GM12865 (cell line): ENCODE results near the gene OLFML1.

Source experiments
- DNase-seq: peaks from one replicate; pipeline ENCODE4 v3.0.0; 2010; ENCODE audit warnings: low read depth
- H3K4me3 ChIP-seq: 2 replicates; pipeline ENCODE4 v1.5.1; 2011; ENCODE audit warnings: mild to moderate bottlenecking, low read depth, low read length, control low read depth
- TF ChIP-seq, protein P1 (sequence below): IDR thresholded peaks from 2 replicates; pipeline ENCODE4 v1.5.1; 2011; ENCODE audit warnings: low read length, control low read depth, low read depth, inconsistent platforms; ENCODE audit not compliant: insufficient read depth; ENCODE audit errors: missing control alignments

Gene OLFML1

DNA sequence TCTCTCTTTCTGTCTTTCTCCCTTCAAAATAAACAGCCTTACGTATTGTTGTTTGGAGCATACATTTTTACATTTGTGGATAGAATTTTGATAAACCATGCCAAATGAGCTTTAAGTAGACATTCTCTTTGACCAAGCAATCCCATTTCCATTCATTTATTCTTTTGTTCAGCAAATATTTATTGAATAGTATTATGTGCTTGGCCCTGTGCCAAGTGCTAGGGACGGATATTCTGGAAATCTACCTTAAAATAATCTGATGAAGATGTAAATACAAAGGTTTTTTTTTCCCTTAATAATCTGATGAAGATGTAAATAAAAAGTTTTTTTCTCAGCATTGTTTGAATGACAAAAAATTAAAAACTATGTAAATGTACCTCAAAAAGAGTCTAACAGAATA lies 2.1 kb downstream of the OLFML1 start:
- H3K4me3 ChIP-seq, result no peak overlapping the region
- TF ChIP-seq, protein P1, sequence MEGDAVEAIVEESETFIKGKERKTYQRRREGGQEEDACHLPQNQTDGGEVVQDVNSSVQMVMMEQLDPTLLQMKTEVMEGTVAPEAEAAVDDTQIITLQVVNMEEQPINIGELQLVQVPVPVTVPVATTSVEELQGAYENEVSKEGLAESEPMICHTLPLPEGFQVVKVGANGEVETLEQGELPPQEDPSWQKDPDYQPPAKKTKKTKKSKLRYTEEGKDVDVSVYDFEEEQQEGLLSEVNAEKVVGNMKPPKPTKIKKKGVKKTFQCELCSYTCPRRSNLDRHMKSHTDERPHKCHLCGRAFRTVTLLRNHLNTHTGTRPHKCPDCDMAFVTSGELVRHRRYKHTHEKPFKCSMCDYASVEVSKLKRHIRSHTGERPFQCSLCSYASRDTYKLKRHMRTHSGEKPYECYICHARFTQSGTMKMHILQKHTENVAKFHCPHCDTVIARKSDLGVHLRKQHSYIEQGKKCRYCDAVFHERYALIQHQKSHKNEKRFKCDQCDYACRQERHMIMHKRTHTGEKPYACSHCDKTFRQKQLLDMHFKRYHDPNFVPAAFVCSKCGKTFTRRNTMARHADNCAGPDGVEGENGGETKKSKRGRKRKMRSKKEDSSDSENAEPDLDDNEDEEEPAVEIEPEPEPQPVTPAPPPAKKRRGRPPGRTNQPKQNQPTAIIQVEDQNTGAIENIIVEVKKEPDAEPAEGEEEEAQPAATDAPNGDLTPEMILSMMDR, result no peak
- no peak for DNase-seq

DNA sequence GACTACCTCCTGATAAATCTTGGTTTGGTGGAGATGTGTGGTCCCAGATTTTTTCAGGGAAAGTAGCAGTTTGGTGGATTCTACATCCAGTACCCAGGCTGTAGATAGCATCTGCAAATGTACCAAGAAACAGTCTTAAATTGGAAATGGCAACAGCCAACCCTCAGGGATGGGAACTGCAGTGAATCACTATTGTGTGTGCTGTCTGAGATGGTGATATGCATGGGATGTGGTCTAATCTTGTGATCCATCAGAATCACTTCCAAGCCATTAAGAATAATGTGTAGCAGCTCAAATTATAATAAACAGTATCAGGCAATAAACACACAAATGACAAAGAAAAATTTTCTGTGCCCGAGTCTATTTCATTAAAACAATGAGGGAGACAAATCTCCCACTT lies 3.4 kb downstream of the OLFML1 start:
- no peak overlapping the region for H3K4me3 ChIP-seq
- DNase-seq, result no peak
- TF ChIP-seq, protein P1, result no peak

DNA sequence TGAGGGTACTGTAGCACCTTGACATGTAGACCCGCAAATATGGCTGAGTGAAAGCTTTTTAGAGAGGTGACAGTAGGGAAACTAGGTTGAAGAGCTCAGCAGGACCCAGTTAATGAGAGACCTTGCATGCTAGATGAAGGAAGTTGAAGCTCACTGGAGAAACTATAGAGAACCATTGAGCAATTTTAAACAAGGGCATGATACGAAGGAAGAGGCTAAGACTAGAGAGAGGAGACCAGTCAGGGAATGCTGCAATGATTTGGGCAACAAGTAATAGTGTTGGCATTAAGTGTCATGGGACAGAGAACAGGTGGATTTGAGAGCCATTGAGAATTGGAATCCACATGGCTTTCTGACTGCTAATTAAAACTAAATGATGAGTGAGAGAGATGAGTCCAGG lies 4.1 kb downstream of the OLFML1 start:
- TF ChIP-seq, protein P1, result no peak

DNA sequence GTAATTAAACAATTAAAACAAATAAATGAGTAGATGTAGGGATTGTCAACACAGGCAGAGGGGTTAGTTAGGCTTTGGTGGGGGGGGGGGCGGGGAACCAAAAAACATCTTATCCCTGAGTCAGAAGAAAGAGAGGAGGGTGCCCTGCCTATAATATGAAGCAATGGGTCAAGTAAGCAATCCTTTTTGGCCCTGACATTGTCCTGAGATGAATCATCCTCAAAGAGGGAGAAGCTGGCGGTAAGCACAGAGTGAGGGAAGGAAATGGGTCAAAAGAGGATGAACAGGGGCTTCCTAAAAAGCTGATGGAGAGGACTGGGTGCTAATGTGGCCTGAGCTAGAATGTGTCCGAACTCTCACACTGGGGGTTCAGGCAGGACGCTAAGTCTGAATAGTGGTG lies 4.7 kb downstream of the OLFML1 start:
- TF ChIP-seq, protein P1, result no peak
- H3K4me3 ChIP-seq, result no peak overlapping the region
- no peak for DNase-seq

More for the DNA sequence above, 4.1 kb downstream of the OLFML1 start:
- no peak overlapping the region for H3K4me3 ChIP-seq
- DNase-seq, result no peak

DNA sequence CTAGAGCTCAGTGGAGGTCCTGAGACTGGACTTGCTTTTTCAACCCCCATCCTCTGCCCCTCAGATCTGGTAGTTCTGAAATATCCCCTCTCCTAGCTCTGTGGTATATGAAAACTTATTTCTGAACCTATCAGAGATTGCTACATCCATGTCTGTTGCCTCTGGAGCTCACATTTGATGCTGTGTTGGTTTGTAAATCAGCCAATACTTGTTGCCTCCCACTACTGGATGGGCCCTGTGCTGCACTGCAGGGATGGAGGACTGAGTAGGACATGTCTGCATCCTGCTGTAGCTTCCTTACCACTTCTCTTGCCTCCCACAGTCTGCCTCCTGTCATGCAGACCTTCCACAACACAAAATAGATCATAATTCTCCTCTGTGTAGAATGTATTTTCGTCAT lies 5.2 kb downstream of the OLFML1 start:
- no peak for DNase-seq

DNA sequence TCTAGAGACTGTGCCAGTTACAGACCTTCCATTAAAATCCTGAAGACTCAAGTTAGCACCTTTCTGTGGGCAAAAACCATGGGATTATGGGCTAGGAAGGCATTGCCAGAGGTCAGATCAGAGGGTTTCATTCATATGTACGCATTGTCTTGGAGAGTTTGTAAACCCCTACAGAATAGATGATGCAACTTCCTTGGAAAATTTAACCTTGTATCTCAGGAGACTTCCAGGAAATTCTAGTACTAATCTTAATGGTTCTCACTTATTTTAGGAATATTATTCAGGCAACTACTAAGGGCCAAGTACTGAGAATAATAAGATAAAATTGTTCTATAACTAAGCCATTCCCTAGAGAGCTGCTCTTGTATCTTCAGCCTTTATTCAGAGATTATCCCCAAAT lies 6.9 kb downstream of the OLFML1 start:
- H3K4me3 ChIP-seq, result no peak overlapping the region
- DNase-seq, result no peak
- TF ChIP-seq, protein P1, result no peak

More for the DNA sequence above, 5.2 kb downstream of the OLFML1 start:
- H3K4me3 ChIP-seq, result no peak overlapping the region
- TF ChIP-seq, protein P1, result no peak

DNA sequence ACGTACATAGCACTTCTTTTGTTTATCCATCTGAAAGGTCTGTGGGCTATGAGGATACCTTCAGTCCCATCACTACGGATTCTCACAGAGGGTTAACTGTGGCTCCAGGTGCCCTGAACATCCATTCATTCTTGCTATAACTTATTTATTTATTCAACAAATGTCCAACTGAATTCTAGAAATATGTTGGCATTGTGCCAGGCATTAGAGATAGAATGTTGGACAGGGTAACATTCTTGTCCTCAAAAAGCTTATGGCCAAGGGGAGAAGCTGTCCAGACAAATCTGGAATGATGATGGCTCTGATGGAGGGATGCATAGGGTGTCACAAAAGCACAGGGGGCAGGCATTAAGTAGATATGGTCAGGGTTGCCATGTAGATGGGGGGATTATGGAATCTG lies 8.4 kb downstream of the OLFML1 start:
- TF ChIP-seq, protein P1, result no peak
- no peak overlapping the region for H3K4me3 ChIP-seq
- no peak for DNase-seq
